HepG2 (cell line): ENCODE measurements around the gene IZUMO2. TPM values are rescaled to one million over a fixed set of nuclear protein-coding genes. Genes with fewer than 3 reads are reported as not detected.

ENCODE experiments used
- AHDC1 ChIP-seq: sonication (generic); formaldehyde crosslinking; IDR thresholded peaks from 2 replicates; pipeline ENCODE4 v1.5.1; 2020; ENCODE audit warnings: mild to moderate bottlenecking, missing genetic modification reagents, borderline replicate concordance
- NBN ChIP-seq: fragments of 450-650 bp; conservative IDR thresholded peaks from 2 replicates; pipeline ENCODE4 v1.6.1; 2017
- ONECUT2 ChIP-seq: sonication (generic); formaldehyde crosslinking; IDR thresholded peaks from 2 replicates; pipeline ENCODE4 v1.4.0; 2020; ENCODE audit warnings: missing genetic modification reagents
- PHB2 ChIP-seq: fragments of 450-650 bp; IDR thresholded peaks from 2 replicates; pipeline ENCODE4 v1.6.1; 2018; ENCODE audit not compliant: partially characterized antibody
- PRDM4 ChIP-seq: sonication (generic); formaldehyde crosslinking; IDR thresholded peaks from 2 replicates; pipeline ENCODE4 v1.9.0; 2021; ENCODE audit warnings: missing genetic modification reagents, borderline replicate concordance
- ZBTB3 ChIP-seq: sonication (generic); formaldehyde crosslinking; IDR thresholded peaks from 2 replicates; pipeline ENCODE4 v1.4.0; 2020; ENCODE audit warnings: low read depth, mild to moderate bottlenecking, moderate library complexity, missing genetic modification reagents, borderline replicate concordance
- ZBTB49 ChIP-seq: sonication (generic); formaldehyde crosslinking; IDR thresholded peaks from 2 replicates; pipeline ENCODE4 v1.4.0; 2020; ENCODE audit warnings: missing genetic modification reagents, borderline replicate concordance
- ZNF235 ChIP-seq: sonication (generic); formaldehyde crosslinking; IDR thresholded peaks from 2 replicates; pipeline ENCODE4 v1.8.1; 2023; ENCODE audit warnings: mild to moderate bottlenecking, missing genetic modification reagents, borderline replicate concordance
- ZNF350 ChIP-seq: sonication (generic); formaldehyde crosslinking; IDR thresholded peaks from 2 replicates; pipeline ENCODE4 v1.4.0; 2020; ENCODE audit warnings: mild to moderate bottlenecking, low read depth, missing genetic modification reagents, borderline replicate concordance
- ZNF777 ChIP-seq: sonication (generic); formaldehyde crosslinking; IDR thresholded peaks from 2 replicates; pipeline ENCODE4 v1.4.0; 2020; ENCODE audit warnings: missing genetic modification reagents
- ZSCAN25 ChIP-seq: sonication (generic); formaldehyde crosslinking; IDR thresholded peaks from 2 replicates; pipeline ENCODE4 v1.8.0; 2022; ENCODE audit warnings: mild to moderate bottlenecking, missing genetic modification reagents
- polyA plus RNA-seq, 8 experiments: library from polyadenylated mRNA; depleted of rRNA in 3 of 8; stranded (reverse) in 7 of 8; unstranded in 1 of 8; fragments of >200 nt; fragmentation: Illumina TruSeq in 4 of 8; extraction: Trizol in 4 of 8; gene quantifications; 2 replicates each; pipeline versions ENCODE4 v1.2.1 to v1.2.3, GENCODE V29; 2011 to 2016; ENCODE audit warnings: low read depth in 4 of 8, missing spikeins in 1 of 8, mixed read lengths in 1 of 8; ENCODE audit not compliant: insufficient read depth in 1 of 8
- total RNA-seq, 5 experiments: library from RNA; depleted of rRNA; stranded (reverse); fragments of >200 nt; fragmentation: Illumina TruSeq; extraction: Trizol; gene quantifications; 2 replicates each; pipeline ENCODE4 v1.2.3, GENCODE V29; 2016; ENCODE audit warnings: low read depth in 1 of 5
- TF ChIP-seq, protein P1 (sequence below): sonication (generic); formaldehyde crosslinking; IDR thresholded peaks from 2 replicates; pipeline ENCODE4 v1.5.1; 2020; ENCODE audit warnings: missing genetic modification reagents, mild to moderate bottlenecking, borderline replicate concordance
- TF ChIP-seq, protein P2 (sequence below): sonication (generic); formaldehyde crosslinking; IDR thresholded peaks from 2 replicates; pipeline ENCODE4 v1.8.0; 2022; ENCODE audit warnings: mild to moderate bottlenecking, missing genetic modification reagents; ENCODE audit not compliant: insufficient replicate concordance

Gene IZUMO2
- total and polyA plus RNA-seq, 2 of the 13 experiments (the other 11 are each of a cell fraction or from before 2014, with no cell fraction given) = not detected

GRCh38 chr19:50204811-50205675 lies 42.0 kb upstream of the IZUMO2 start (continued):
- TF ChIP-seq, protein P1, sequence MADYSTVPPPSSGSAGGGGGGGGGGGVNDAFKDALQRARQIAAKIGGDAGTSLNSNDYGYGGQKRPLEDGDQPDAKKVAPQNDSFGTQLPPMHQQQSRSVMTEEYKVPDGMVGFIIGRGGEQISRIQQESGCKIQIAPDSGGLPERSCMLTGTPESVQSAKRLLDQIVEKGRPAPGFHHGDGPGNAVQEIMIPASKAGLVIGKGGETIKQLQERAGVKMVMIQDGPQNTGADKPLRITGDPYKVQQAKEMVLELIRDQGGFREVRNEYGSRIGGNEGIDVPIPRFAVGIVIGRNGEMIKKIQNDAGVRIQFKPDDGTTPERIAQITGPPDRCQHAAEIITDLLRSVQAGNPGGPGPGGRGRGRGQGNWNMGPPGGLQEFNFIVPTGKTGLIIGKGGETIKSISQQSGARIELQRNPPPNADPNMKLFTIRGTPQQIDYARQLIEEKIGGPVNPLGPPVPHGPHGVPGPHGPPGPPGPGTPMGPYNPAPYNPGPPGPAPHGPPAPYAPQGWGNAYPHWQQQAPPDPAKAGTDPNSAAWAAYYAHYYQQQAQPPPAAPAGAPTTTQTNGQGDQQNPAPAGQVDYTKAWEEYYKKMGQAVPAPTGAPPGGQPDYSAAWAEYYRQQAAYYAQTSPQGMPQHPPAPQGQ (CRISPR knock-in tag) = no peak
- TF ChIP-seq ZNF777 (CRISPR knock-in tag) = no peak
- TF ChIP-seq NBN = no peak
- no peak for TF ChIP-seq AHDC1
- no peak for TF ChIP-seq ZBTB49
- TF ChIP-seq PHB2 = no peak
- 0 out of 2 replicates have a peak, but pooled peaks have one; percentile 10 for TF ChIP-seq ZNF350
- no peak for TF ChIP-seq ZSCAN25 (CRISPR knock-in tag)
- TF ChIP-seq ZNF235 = no peak
- no peak for TF ChIP-seq PRDM4 (CRISPR knock-in tag)
- TF ChIP-seq, protein P2, sequence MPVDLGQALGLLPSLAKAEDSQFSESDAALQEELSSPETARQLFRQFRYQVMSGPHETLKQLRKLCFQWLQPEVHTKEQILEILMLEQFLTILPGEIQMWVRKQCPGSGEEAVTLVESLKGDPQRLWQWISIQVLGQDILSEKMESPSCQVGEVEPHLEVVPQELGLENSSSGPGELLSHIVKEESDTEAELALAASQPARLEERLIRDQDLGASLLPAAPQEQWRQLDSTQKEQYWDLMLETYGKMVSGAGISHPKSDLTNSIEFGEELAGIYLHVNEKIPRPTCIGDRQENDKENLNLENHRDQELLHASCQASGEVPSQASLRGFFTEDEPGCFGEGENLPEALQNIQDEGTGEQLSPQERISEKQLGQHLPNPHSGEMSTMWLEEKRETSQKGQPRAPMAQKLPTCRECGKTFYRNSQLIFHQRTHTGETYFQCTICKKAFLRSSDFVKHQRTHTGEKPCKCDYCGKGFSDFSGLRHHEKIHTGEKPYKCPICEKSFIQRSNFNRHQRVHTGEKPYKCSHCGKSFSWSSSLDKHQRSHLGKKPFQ = no peak
- no peak for TF ChIP-seq ONECUT2
- no peak for TF ChIP-seq ZBTB3
